Amniotic stem cell (primary cell): ENCODE results near the gene ZNF266.
A peak's percentile ranks its signal among the peaks of the same experiment; 100 is the strongest.

Experiments
- DNase-seq: peaks from one replicate; lab custom pipeline; 2025; lab: John Stamatoyannopoulos, UW

The ZNF266 gene

DNA sequence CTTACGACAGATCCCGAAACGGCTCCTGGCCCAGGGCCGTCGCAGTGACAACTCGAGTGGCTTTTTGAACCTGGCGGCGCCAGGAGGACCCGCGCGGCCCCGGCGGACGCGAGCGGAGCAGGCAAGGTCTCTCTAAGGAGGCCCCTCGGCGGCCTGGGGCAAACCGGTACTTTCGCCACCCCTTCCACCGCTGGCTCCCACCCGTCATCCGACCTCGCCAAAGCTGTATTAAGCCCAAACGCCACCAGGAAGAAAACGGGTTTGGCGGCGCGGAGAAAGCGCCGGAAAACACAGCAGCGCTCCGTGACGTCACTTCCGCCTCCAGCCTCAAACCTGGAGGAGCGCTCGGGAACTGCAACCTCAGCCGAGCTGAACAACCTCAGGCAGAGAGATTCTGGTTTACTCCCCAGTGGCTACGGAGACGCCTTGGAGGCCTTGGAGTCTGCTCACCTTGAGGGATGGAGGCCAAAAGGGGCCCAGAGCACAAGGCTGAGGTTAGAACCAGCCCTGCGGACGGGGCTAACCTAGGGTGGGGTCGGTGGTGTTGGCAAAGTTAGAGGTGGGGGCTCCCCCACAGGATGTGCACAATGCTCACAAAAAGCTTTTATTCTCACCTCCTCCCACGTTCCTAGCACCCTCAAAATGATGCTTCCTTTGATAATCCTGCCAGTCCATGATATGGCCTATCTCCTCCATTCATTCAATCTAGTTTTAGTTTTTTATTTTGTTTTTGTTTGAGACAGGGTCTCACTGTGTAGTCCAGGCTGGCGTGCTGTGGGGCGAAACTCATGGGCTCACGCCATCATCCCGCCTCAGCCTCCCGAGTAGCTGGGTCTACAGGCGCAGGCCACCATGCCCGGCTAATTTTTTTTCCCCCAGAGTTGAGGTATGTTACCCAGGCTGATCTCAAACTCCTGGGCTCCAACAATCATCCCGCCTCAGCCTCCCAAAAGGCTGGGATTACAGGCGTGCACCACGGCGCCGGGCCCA lies at the start of gene ZNF266:
Gene ZNF266, minus strand, starts transcription at position 295 of the 990 bp plus-strand sequence. CDS start 15,484 bp downstream, outside the sequence.
- DNase-seq: peak; percentile 88

DNA sequence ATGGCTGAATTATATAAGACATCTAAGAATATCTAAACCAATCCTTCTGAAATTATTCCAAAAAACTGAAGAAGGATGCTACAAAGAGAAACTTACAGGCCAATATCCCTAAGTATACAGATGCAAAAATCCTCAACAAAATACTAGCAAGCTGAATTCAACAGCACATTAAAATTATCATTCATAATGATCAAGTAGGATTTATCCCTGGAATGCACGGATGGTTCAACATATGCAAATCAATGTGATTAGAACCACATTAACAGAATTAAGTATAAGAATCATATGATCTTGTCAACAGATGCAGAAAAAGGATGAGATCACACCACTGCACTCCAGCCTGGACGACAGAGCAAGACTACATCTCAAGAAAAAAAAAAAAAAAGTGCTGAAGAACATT lies 49.8 kb upstream of the ZNF266 start:
- DNase-seq: no peak

DNA sequence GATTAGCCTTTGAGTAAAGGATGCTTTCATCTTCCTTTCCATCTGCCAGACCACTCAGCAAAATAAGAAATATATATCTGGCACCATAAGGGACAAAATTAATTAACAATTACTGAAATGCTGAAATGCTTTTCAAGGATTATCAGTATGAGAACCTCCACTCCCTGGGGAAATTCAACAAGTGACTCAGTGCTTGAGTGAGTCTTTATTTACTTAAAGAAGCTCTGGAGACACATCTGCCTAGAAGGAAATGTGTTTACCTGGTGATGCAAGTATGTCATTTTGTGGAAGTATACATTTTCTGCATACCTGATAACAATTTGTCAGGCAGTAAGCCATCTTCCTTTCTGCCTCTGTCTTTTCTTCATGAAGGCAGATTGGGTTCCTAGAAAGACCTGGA lies 39.6 kb upstream of the ZNF266 start:
- DNase-seq: no peak

DNA sequence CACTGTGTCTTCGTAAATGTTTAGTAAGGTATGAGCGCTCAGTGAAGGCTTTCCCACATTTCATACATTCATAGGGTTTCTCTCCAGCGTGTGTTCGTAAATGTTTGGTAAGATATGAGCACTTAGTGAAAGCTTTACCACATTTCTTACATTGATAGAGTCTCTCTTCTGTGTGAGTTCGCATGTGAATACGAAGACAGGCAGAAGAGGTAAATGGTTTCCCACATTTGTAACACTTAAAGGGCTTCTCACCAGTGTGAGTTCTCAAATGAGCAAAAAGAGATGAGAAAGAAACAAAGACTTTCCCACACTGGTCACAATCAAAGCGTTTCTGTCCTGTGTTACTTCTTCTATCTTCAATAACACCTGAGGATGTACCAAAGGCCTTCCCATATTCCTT lies 31.8 kb upstream of the ZNF266 start:
- DNase-seq: no peak

DNA sequence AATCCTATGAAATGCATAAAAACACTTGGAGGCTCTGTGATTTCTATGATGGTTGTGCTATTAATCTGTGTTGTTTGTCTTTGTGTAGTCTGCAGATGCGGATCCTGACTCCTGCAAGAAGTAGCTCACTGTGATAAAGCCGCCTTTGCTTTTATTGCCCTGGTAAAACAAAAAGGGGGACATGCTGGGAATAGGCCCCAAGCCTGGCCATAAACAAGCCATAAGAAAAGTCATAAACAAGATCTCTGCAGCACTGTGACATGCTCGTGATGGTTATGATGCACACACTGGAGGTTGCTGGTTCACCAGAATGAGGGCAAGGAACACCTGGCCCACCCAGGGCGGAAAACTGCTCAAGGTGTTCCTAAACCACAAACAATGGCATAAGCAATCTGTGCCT lies 26.6 kb upstream of the ZNF266 start:
- no peak for DNase-seq

DNA sequence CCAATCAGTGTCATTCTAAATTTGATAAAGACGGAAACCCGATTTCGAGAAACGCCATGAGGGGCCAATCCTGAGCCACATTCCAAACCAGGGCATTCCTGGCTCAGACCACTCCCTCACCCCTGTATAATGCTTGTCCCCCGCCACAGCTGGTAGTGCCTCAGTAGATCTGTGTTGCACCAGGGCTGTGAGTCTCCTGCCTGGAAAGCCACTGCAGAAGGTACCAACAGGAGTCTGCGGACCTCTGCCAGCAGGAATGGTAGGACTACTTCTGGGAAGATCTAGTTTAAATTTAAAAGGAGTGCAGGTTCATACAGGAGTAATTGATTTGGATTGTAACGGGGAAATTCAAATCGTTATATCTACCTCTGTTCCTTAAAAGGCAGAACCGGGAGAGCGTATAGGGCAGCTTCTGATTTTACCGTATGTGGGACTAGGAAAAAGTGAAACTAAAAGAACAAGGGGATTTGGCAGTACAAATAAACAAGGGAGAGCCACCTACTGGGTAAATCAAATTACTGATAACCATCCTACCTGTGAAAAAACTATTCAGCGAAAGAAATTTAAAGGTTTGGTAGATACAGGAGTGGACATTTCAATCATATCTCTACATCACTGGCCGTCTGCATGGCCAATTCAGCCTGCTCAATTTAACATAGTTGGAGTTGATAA lies 20.8 kb upstream of the ZNF266 start:
- no peak for DNase-seq

DNA sequence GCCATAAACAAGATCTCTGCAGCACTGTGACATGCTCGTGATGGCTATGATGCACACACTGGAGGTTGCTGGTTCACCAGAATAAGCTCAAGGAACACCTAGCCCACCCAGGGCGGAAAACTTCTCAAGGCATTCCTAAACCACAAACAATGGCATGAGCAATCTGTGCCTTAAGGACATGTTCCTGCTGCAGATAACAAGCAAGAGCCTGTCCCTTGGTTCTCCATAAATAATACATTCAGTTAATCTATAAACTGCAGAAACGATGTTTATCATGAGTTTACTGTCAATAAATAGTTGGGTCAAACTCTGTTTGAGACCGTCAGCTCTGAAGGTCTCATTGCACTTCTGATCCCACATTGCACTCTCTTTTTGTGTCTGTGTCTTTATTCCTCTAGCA lies 18.6 kb upstream of the ZNF266 start:
- no peak for DNase-seq

DNA sequence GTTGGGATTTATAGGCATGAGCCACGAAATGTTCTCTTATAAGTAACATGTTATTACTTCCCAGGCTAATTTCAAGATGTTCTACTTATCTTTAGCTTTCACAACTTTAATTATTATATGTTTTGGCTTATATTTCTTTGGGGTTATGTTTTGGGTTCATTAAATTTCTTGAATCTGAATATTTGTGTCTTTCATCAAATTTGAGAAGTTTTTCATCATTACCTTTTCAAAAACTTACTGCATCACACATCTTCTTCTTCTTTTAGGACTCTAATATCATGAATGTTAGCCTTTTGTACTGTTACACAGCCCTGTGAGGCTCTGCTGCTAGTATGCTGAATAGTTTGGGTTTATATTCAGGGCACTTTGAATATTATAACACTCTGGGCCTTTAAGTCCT lies 9.7 kb upstream of the ZNF266 start:
- DNase-seq: no peak

DNA sequence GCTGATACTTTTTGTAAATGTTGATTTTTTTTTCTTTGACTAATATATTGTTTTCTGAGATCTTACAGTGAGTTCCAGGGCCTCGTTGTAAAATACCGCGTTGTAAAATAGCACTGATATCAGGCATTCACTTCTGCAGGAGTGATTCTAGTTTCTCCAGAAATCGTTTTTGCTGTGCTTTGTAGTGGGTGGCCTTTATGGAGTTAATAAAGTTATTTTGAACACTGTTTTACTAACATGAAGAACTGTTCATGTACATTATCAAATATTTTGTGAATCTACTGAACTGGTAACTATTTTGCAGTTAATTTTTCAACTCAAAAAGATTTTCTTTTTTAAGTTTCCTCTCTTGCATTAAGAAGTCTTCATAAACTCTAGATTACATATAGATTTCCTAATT lies 985 bp upstream of the ZNF266 start:
- no peak for DNase-seq

DNA sequence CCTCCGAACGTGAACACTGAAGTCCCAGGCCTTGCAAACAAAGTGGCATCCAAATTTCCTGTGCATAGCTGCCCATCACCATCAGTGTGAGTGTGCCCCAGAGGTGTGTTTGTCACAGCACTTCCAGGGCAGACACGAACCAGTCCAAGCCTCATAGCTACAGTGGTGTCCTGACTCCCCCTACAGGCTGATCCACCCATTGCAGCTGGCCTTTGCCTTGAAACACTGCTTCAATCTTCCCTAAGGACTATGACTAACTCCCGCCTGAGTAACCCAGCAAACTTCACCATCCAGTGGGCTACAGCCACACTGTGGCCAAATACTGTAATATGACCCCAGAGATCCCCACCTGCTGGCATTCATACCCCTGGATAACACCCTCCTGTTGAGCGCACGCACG lies 3.9 kb downstream of the ZNF266 start:
- DNase-seq: no peak

DNA sequence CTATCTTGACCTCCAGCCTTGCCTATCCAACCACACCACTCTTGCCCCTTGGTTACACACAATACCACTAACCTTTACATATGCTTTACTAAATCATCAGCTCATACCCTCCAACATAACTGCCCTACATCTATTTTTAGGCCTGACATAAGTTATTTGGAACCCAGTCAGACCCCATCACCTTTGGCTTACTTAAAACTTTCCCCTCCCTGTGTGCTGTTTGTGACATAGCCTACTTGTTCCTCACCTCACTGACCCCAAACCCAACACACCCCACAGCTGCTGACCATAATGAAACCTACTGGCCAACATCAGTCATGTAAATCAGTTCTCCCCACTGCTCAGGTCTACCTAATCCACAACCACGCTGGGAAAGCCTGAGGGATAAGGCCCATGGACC lies 4.9 kb downstream of the ZNF266 start:
- no peak for DNase-seq

DNA sequence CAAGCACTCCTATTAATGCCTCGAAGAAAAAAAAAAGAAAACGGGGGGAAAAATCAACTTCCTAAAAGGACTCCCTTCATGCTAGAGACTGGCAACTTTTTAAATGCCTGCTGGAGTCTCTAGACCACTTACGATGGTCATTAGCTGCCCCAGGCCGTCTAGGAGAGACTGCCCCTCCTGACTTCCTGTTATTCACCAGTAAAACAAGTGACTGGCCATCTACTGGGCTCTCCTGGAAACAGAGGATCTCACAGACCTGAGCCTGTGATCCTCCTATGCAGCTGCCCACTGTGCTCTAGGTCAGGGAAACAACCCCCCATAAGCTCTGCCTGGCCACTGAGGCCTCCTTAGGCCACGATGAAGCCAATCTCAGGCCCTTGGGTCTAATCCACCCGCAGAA lies 7.4 kb downstream of the ZNF266 start:
- no peak for DNase-seq

DNA sequence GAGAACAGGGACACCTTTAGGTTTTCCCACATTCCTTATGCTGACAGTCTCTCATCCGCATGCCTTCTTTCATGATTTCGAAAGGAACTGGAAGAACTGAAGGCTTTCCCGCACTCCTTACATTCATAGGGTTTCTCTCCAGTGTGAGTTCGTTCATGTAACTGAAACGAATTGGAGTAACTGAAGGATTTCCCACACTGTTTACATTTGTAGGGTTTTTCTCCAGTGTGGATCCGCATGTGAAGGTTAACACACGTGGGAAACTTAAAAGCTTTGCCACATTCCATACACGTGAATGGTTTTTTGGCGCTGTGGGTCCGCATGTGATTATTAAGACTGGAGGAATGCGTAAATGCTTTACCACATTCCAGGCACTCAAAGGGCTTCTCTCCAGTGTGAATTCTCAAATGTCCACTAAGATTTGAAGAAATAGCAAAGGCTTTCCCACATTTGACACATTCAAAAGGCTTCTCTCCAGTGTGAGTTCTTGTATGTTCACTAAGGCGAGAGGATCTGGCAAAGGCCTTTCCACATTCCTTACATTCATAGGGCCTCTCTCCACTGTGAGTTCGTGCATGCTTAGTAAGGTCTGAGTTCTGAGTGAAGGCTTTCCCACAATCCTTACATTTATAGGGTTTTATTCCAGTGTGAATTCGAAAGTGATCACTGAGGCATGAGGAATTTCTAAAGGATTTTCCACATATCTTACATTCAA lies 22.0 kb downstream of the ZNF266 start:
- DNase-seq: no peak

DNA sequence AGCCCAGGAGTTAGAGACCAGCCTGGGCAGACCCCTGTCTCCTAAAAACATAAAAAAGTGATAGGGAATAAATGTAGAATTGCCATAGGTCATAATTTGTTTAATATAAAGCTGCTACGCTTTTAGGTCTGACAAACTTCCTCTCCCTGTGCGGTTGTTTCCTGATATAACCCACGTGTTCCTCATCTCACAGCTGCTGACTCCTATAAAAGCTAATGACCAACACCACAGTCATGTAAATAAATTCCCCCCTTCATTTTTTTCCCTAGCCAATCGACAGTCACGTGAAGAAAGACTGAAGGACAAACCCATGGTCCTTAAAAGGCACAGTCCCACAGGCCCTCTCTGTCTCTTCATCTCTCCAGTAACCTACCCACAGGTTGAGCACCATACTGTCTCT lies 27.5 kb downstream of the ZNF266 start:
- DNase-seq: no peak

DNA sequence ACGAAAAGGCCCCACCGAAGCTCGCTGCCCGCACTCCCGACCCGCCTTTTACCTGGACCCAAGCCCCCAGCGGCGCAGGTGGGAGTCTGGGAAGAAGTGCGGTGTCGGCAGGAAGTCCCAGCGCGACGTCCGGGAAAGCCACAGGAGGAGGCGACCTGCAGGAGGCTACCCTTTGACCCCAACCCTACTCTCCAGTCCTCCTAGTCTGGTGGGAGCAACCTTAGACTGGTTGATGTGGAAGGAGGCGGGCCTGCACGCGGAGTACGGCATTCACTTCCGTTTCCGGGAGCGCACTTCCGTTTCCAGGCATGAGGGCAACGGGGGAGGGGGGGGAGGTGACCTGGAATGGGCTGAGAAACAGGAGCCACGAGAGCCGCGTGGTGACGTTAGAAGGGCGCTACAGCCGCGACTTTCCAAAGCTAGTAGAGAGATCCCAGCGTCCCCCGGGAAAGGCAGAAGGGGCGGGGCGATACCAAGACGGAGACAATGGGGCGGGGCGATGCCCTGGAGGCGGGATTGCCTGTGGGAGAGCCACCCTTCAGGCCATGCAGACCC lies 28.5 kb downstream of the ZNF266 start:
- DNase-seq: peak; percentile 85

DNA sequence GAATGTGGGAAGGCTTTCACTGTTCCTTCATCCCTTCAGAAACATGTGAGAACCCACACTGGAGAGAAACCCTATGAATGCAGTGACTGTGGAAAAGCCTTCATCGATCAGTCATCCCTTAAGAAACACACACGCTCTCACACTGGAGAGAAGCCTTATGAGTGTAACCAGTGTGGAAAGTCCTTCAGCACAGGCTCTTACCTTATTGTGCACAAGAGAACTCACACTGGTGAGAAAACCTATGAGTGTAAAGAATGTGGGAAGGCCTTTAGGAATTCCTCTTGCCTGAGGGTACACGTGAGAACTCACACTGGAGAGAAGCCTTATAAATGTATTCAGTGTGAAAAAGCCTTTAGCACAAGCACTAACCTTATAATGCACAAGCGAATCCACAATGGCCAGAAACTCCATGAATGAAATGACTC lies 54.0 kb downstream of the ZNF266 start:
- DNase-seq: no peak

DNA sequence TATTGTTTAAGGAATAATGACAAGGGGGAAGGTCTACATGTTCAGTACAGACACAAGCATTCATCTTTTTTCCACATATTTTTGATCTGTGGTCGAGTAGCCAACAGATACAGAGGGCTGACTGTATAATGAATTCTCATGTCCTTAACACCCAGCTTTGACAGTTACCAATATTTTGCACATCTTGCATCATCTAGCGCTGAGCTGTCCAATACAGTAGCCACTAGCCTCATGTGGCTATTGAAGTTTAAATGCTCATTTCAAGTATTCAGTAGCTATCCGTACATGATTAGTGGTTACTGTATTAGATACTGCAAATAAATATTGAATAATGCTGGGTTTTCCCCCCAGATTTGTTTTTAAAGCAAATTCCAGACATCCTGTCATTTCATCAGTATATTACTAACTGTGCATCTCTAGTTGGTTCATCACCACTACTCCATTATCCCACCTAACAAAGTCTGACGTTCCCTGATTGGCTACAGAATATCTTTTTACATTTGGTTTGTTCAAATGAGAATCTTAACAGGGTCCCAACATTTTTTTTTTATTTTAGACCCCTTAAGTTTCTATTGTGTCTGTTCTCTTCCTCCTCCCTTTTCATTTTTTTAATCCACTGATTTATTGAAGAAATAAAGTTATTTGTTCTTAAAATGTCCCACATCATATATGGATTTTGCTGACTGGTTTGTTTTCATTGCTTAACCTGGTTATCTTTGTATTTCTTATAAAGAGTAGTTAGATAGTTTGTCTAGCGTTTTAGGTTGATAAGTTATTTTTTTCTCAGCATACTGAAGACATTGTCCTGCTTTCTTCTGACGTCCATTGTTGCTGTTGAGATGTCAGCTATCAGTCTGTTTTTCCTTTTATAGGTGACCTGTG lies 64.4 kb downstream of the ZNF266 start:
- no peak for DNase-seq

DNA sequence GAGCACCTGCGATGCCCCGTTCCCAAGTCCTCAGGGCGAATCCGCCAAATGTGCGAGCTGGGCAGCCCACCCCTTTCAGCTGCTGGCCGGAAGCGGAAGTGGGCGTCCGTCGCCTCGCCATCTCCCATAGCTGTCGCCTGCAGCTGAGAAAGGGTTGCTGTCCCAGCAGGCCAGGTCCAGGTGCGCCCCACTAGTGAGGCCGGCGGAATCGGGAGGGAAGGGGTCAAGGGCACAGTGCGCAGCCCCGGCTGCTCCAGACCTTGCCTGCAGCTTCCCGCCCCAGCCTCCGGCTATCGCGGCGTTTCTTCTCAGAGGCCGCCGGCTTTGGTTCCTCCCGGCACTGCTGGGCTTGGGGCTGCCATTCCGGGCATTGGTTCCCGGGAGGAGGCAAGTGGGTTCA lies 72.5 kb downstream of the ZNF266 start, which contains the start of gene ZNF177:
Gene ZNF177, plus strand, starts transcription at position 109 of the 400 bp plus-strand sequence. CDS start 15,299 bp downstream, outside the sequence.
- DNase-seq: no peak
